ENCODE results near the gene SCUBE1.

Gene SCUBE1

DNA sequence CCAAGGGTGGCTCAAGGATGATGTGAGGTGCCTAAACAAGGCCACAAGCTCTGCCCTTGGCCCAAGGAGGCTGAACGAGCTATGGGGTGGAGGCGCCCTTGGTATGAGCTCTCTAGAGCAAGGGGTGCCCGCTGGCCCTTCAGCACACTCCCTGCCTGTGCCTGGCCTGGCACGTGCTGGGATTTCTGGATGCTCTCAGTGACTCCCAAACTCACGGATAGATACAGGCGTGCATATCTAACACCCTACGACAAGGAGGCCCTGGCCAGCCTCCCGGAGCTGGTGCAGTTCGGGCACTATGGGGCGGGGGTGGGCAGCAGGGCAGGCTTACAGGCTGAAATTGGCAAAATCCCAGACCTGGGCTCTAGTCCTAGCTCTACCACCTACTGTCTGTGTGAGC, 30.6 kb downstream of the SCUBE1 start:
- no peak for DNase-seq (ENCODE audit: low read depth)
- TF ChIP-seq, protein P1, sequence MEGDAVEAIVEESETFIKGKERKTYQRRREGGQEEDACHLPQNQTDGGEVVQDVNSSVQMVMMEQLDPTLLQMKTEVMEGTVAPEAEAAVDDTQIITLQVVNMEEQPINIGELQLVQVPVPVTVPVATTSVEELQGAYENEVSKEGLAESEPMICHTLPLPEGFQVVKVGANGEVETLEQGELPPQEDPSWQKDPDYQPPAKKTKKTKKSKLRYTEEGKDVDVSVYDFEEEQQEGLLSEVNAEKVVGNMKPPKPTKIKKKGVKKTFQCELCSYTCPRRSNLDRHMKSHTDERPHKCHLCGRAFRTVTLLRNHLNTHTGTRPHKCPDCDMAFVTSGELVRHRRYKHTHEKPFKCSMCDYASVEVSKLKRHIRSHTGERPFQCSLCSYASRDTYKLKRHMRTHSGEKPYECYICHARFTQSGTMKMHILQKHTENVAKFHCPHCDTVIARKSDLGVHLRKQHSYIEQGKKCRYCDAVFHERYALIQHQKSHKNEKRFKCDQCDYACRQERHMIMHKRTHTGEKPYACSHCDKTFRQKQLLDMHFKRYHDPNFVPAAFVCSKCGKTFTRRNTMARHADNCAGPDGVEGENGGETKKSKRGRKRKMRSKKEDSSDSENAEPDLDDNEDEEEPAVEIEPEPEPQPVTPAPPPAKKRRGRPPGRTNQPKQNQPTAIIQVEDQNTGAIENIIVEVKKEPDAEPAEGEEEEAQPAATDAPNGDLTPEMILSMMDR (IDR thresholded peaks at IDR 0.05; ENCODE audit: insufficient read depth, low read depth, low read length, missing control alignments) = no peak
- H3K4me3 ChIP-seq (ENCODE audit: low read depth, low read length) = no peak overlapping the region

DNA sequence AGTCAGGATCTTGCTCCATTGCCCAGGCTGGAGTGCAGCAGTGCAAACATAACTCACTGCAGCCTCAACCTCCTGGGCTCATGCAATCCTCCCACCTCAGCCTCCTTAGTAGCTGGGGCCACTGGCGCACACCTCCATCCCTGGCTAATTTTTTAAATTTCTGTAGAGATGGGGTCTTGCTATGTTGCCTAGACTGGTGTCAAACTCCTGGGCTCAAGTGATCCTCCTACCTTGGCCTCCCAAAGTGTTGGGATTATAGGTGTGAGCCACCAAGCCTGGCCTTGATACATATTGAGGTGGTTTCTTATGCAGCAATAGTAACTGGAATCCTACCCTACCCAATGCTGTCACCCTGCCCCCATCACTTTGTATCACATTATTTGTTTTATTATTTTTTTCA, 32.4 kb downstream of the SCUBE1 start:
- no peak for DNase-seq (ENCODE audit: low read depth)
- TF ChIP-seq, protein P1 (IDR thresholded peaks at IDR 0.05; ENCODE audit: insufficient read depth, low read depth, low read length, missing control alignments) = no peak
- no peak overlapping the region for H3K4me3 ChIP-seq (ENCODE audit: low read depth, low read length)

DNA sequence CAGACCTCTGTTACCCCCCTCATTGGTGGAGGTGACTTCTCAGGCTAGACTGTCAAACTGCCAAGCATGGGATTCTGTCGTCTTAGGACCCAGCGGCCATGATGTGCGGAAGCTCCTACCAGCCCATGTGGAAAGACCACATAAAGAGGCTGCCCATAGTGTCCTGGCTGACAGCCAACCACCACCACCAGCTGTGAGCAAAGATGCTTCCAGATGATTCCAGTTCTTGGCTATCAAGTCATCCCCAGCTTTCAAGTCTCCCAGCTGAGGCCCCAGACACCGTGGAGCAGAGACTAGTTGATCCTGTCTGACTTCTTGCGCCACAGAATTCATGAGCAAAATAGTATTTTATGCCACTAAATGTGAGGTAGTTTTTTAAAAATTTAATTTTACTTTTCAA, 32.9 kb downstream of the SCUBE1 start:
- TF ChIP-seq, protein P1 (IDR thresholded peaks at IDR 0.05; ENCODE audit: insufficient read depth, low read depth, low read length, missing control alignments) = no peak
- DNase-seq (ENCODE audit: low read depth) = no peak
- H3K4me3 ChIP-seq (ENCODE audit: low read depth, low read length) = no peak overlapping the region

DNA sequence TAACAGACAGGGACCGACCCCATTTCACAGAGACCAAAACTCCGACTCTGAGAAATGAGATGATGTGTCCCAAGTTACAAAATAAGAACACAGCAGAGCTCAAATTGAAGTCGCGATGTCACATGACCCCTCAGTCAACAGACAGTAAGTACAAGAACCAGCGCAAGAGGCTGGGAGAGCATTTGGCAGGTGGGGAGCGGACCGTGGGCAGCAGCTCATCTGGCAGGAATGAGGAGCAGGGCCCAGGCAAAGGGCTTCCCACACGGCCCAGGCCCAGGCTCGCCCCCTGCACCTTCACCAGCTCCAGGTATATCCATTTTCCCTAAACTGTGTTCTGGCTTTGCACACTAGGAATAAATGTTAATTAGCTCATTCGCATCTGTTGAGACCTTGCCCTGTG, 34.3 kb downstream of the SCUBE1 start:
- TF ChIP-seq, protein P1 (IDR thresholded peaks at IDR 0.05; ENCODE audit: insufficient read depth, low read depth, low read length, missing control alignments) = no peak
- H3K4me3 ChIP-seq (ENCODE audit: low read depth, low read length) = no peak overlapping the region
- DNase-seq (ENCODE audit: low read depth) = no peak

DNA sequence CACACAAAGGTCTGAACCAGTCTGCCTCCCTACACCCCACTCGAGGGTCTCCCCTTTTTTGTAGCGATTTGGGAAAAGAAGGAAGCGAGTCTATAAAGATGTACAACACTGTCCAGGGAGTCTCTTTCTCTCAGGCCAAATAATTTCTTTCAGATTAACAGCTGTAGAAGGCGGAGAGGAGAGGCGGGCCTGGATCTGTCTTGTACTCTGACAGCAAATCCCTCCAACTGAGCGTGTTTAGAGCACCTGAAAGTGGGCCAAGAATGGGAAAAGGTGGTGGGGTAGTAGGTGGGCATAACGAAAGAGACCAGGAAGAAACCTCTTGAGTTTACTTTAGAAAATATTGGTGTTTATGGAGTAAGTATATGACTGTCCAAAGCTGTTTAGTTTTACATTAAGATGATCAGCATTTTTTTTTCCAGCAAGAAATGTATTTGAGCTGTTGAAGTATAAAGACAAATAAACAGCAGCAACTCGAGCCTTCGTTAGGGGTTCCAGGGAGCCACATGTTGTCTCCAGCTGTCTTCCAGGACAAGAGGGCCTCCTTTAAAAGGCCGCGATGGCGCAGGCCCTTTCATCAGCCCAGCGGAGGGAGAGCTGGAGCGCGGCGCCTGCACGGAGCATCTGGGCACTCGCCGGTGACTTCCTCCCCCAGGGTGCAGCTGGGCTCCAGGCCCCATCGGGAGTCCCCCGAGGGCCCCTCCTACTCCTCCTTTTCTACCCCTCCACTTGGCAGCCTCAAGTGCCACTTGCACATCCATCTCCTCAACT, 34.9 kb downstream of the SCUBE1 start:
- no peak overlapping the region for H3K4me3 ChIP-seq (ENCODE audit: low read depth, low read length)
- DNase-seq (ENCODE audit: low read depth) = no peak

DNA sequence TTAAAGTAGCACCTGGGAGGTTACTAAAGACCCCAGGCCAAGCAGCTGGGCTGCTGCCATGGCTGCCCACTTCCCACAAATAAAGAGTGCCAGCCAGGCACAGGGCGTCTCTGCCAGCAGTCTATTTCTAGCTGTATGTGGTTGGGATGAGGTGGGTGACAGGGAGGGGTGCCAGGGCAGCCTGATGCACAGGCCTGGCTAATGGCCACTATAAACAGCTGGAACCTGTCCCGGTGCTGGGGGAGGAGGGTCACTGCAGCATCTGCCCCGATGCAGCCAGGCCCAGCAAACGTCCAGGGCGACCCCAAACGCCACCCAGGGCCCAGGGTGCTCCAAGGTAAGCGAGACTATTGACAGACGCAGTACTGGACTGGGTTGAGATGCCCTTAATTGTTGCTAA, 37.4 kb downstream of the SCUBE1 start:
- no peak overlapping the region for H3K4me3 ChIP-seq (ENCODE audit: low read depth, low read length)
- TF ChIP-seq, protein P1 (IDR thresholded peaks at IDR 0.05; ENCODE audit: insufficient read depth, low read depth, low read length, missing control alignments) = no peak
- no peak for DNase-seq (ENCODE audit: low read depth)

More for the DNA sequence above, 34.9 kb downstream of the SCUBE1 start:
- TF ChIP-seq, protein P1 (IDR thresholded peaks at IDR 0.05; ENCODE audit: insufficient read depth, low read depth, low read length, missing control alignments) = no peak
